HEK293 (cell line): ENCODE measurements around the gene SUN3.

Experiments
- CTCF ChIA-PET: fragments of 350-600 bp; formaldehyde crosslinking; extraction: SDS; loops from one replicate; lab custom pipeline; 2021; ENCODE audit warnings: antibody characterized with exemption; lab: Yijun Ruan, JAX
- POLR2A ChIA-PET: fragments of 300-600 bp; formaldehyde crosslinking; extraction: SDS; loops from one replicate; lab custom pipeline; 2020; ENCODE audit warnings: antibody characterized with exemption, inconsistent platforms; lab: Yijun Ruan, JAX
- H3K27ac ChIP-seq: fragments of 200-500 bp; sonication (Bioruptor generic); 2 replicates; pipeline ENCODE4 v1.5.1; 2014; ENCODE audit warnings: low read depth, low read length, control low read depth, inconsistent platforms; ENCODE audit errors: extremely low read depth
- H3K36me3 ChIP-seq, 2 experiments: fragments of 200-500 bp in 1 of 2; sonication (Bioruptor generic) in 1 of 2; 1 replicate in 1 of 2; 2 replicates in 1 of 2; pipeline ENCODE4 v1.5.1; 2014 to 2017; ENCODE audit warnings: inconsistent platforms in 2 of 2, low read length in 2 of 2; ENCODE audit not compliant: control insufficient read depth in 2 of 2, insufficient read depth in 1 of 2
- H3K4me1 ChIP-seq: fragments of 200-500 bp; sonication (Bioruptor generic); 2 replicates; pipeline ENCODE4 v1.5.1; 2014; ENCODE audit warnings: mild to moderate bottlenecking, low read length, inconsistent platforms; ENCODE audit not compliant: control insufficient read depth, insufficient read depth
- H3K4me3 ChIP-seq: 2 replicates; pipeline ENCODE4 v1.5.1; 2011; ENCODE audit warnings: low read depth, mild to moderate bottlenecking, control low read depth, low read length, moderate library complexity
- H3K9me3 ChIP-seq: fragments of 200-500 bp; sonication (Bioruptor generic); 2 replicates; pipeline ENCODE4 v1.5.1; 2014; ENCODE audit warnings: low read depth, low read length, inconsistent platforms; ENCODE audit not compliant: control insufficient read depth, insufficient read depth
- BCL6B ChIP-seq: fragments of 450-650 bp; formaldehyde crosslinking; IDR thresholded peaks from 2 replicates; pipeline ENCODE4 v1.5.1; 2017; ENCODE audit warnings: missing biosample characterization, missing genetic modification characterization
- KLF16 ChIP-seq: fragments of 450-650 bp; formaldehyde crosslinking; IDR thresholded peaks from 2 replicates; pipeline ENCODE4 v1.5.1; 2017; ENCODE audit warnings: missing biosample characterization, missing genetic modification characterization
- SP2 ChIP-seq: fragments of 450-650 bp; formaldehyde crosslinking; IDR thresholded peaks from 2 replicates; pipeline ENCODE4 v1.5.1; 2016; ENCODE audit warnings: missing biosample characterization, missing genetic modification characterization
- ZBTB11 ChIP-seq: fragments of 450-650 bp; formaldehyde crosslinking; conservative IDR thresholded peaks from 2 replicates; pipeline ENCODE4 v1.5.1; 2016; ENCODE audit warnings: low read depth, missing biosample characterization, missing genetic modification characterization
- ZIC2 ChIP-seq: fragments of 450-650 bp; formaldehyde crosslinking; IDR thresholded peaks from 2 replicates; pipeline ENCODE4 v1.5.1; 2016; ENCODE audit warnings: missing biosample characterization, missing genetic modification characterization
- ZNF10 ChIP-seq: fragments of 450-650 bp; formaldehyde crosslinking; IDR thresholded peaks from 2 replicates; pipeline ENCODE4 v1.5.1; 2017; ENCODE audit warnings: missing biosample characterization, missing genetic modification characterization
- ZNF138 ChIP-seq: fragments of 450-650 bp; formaldehyde crosslinking; IDR thresholded peaks from 2 replicates; pipeline ENCODE4 v1.5.1; 2016; ENCODE audit warnings: missing biosample characterization, missing genetic modification characterization, borderline replicate concordance
- ZNF2 ChIP-seq: fragments of 450-650 bp; formaldehyde crosslinking; IDR thresholded peaks from 2 replicates; pipeline ENCODE4 v1.5.1; 2016; ENCODE audit warnings: missing biosample characterization, missing genetic modification characterization
- ZNF248 ChIP-seq: fragments of 450-650 bp; formaldehyde crosslinking; IDR thresholded peaks from 2 replicates; pipeline ENCODE4 v1.5.1; 2017; ENCODE audit warnings: missing biosample characterization, missing genetic modification characterization
- ZNF280D ChIP-seq: fragments of 450-650 bp; formaldehyde crosslinking; IDR thresholded peaks from 2 replicates; pipeline ENCODE4 v1.5.1; 2016; ENCODE audit warnings: missing biosample characterization, missing genetic modification characterization
- ZNF292 ChIP-seq: fragments of 450-650 bp; formaldehyde crosslinking; IDR thresholded peaks from 2 replicates; pipeline ENCODE4 v1.5.1; 2016; ENCODE audit warnings: low read depth, missing biosample characterization, missing genetic modification characterization, borderline replicate concordance
- ZNF350 ChIP-seq: fragments of 450-650 bp; formaldehyde crosslinking; IDR thresholded peaks from 2 replicates; pipeline ENCODE4 v1.5.0; 2017; ENCODE audit warnings: missing biosample characterization, mild to moderate bottlenecking, missing genetic modification characterization
- ZNF473 ChIP-seq: fragments of 450-650 bp; formaldehyde crosslinking; IDR thresholded peaks from 2 replicates; pipeline ENCODE4 v1.5.1; 2017; ENCODE audit warnings: missing biosample characterization, missing genetic modification characterization
- ZNF501 ChIP-seq: fragments of 450-650 bp; formaldehyde crosslinking; IDR thresholded peaks from 2 replicates; pipeline ENCODE4 v1.5.1; 2016; ENCODE audit warnings: missing biosample characterization, missing genetic modification characterization
- ZNF560 ChIP-seq: fragments of 450-650 bp; formaldehyde crosslinking; IDR thresholded peaks from 2 replicates; pipeline ENCODE4 v1.5.1; 2017; ENCODE audit warnings: missing biosample characterization, missing genetic modification characterization, borderline replicate concordance
- ZNF645 ChIP-seq: fragments of 450-650 bp; formaldehyde crosslinking; IDR thresholded peaks from 2 replicates; pipeline ENCODE4; 2016; ENCODE audit warnings: missing biosample characterization, missing genetic modification characterization
- ZNF654 ChIP-seq: fragments of 450-650 bp; formaldehyde crosslinking; IDR thresholded peaks from 2 replicates; pipeline ENCODE4 v1.5.1; 2016; ENCODE audit warnings: low read depth, missing biosample characterization, missing genetic modification characterization
- ZNF660 ChIP-seq: fragments of 450-650 bp; IDR thresholded peaks from 2 replicates; pipeline ENCODE4 v1.5.1; 2018; ENCODE audit warnings: missing biosample characterization, mild to moderate bottlenecking, missing genetic modification characterization
- ZNF670 ChIP-seq: fragments of 450-650 bp; formaldehyde crosslinking; IDR thresholded peaks from 2 replicates; pipeline ENCODE4 v1.5.1; 2016; ENCODE audit warnings: missing biosample characterization, missing genetic modification characterization, low read depth
- ZNF704 ChIP-seq: fragments of 450-650 bp; formaldehyde crosslinking; IDR thresholded peaks from 2 replicates; pipeline ENCODE4 v1.5.1; 2016; ENCODE audit warnings: missing biosample characterization, missing genetic modification characterization
- ZSCAN30 ChIP-seq: fragments of 450-650 bp; IDR thresholded peaks from 2 replicates; pipeline ENCODE4 v1.5.1; 2018; ENCODE audit warnings: missing biosample characterization, mild to moderate bottlenecking, missing genetic modification characterization, moderate library complexity
- ZSCAN5A ChIP-seq: fragments of 450-650 bp; formaldehyde crosslinking; IDR thresholded peaks from 2 replicates; pipeline ENCODE4 v1.5.1; 2016; ENCODE audit warnings: missing biosample characterization, missing genetic modification characterization

The SUN3 gene

GRCh38 chr7:47968847-47969774 lies 59.8 kb downstream of the SUN3 start (continued):
- TF ChIP-seq ZIC2 (tag by site-specific recombination), result peak; percentile 28
- no peak for TF ChIP-seq ZNF10 (tag by site-specific recombination)

GRCh38 chr7:47967708-47968107 lies 61.2 kb downstream of the SUN3 start:
- POLR2A ChIA-PET, result no interaction called here
- Histone ChIP-seq H3K27ac (no peak overlapping the region), H3K4me3 (no peak overlapping the region), H3K4me1 (no peaks in the 10 kb centered on the region), H3K9me3 (no peaks in the 10 kb centered on the region), H3K36me3 (peaks cover 29 to 75% of the 10 kb centered on the region in 2 experiments)
- TF ChIP-seq ZNF704 (tag by site-specific recombination), result no peak
- TF ChIP-seq ZNF560 (tag by site-specific recombination), result no peak
- no peak for TF ChIP-seq ZNF670 (tag by site-specific recombination)
- no peak for TF ChIP-seq ZNF292 (tag by site-specific recombination)
- no peak for TF ChIP-seq KLF16 (tag by site-specific recombination)
- TF ChIP-seq ZNF645, result no peak
- TF ChIP-seq ZBTB11 (tag by site-specific recombination), result no peak
- no peak for TF ChIP-seq ZNF654 (tag by site-specific recombination)
- no peak for TF ChIP-seq ZSCAN5A (tag by site-specific recombination)
- no peak for TF ChIP-seq ZNF350 (tag by site-specific recombination)
- TF ChIP-seq ZNF2, result no peak
- no peak for TF ChIP-seq BCL6B (tag by site-specific recombination)
- TF ChIP-seq ZNF138 (tag by site-specific recombination), result no peak
- no peak for TF ChIP-seq ZNF660
- TF ChIP-seq ZSCAN30 (tag by site-specific recombination), result no peak
- no peak for TF ChIP-seq ZNF280D (tag by site-specific recombination)
- TF ChIP-seq ZNF501 (tag by site-specific recombination), result no peak
- TF ChIP-seq ZNF248 (tag by site-specific recombination), result no peak
- no peak for TF ChIP-seq SP2 (tag by site-specific recombination)
- no peak for TF ChIP-seq ZNF473 (tag by site-specific recombination)
- CTCF ChIA-PET, result interaction anchor here (0.6 to 2.0 kb wide), 5 partner anchors 22 to 701 kb away, joined by 3 to 10 read pairs (median 3); no protein-coding TSS in a partner anchor
